ENCODE measurements around the gene DNAJC1.
A peak's percentile ranks its signal among the peaks of the same experiment; 100 is the strongest.

Gene DNAJC1

GRCh38 chr10:21810582-21811244 lies 192.8 kb downstream of the DNAJC1 start:
- peaks cover 34% of the 10 kb centered on the region for H3K4me1 ChIP-seq (ENCODE audit: control insufficient read depth, insufficient read depth, low read length)
- no peaks in the 10 kb centered on the region for H3K36me3 ChIP-seq (ENCODE audit: control insufficient read depth, insufficient read depth, low read length)
- H3K27ac ChIP-seq (ENCODE audit: low read depth, low read length) = peak overlapping the region; percentile 17
- no peak overlapping the region for H3K4me3 ChIP-seq (ENCODE audit: low read depth, low read length)
- H3K27me3 ChIP-seq (ENCODE audit: control insufficient read depth, insufficient read depth, low read length) = no peaks in the 10 kb centered on the region
- H3K9ac ChIP-seq (ENCODE audit: low read depth, low read length) = no peak overlapping the region
- no peaks in the 10 kb centered on the region for H3K9me3 ChIP-seq (ENCODE audit: control insufficient read depth, insufficient read depth, low read length)

GRCh38 chr10:21808550-21808949 lies 195.0 kb downstream of the DNAJC1 start:
- H3K4me3 ChIP-seq (ENCODE audit: low read depth, low read length) = no peak overlapping the region
- no peaks in the 10 kb centered on the region for H3K27me3 ChIP-seq (ENCODE audit: control insufficient read depth, insufficient read depth, low read length)
- H3K9ac ChIP-seq (ENCODE audit: low read depth, low read length) = no peak overlapping the region
- peaks cover 40% of the 10 kb centered on the region for H3K4me1 ChIP-seq (ENCODE audit: control insufficient read depth, insufficient read depth, low read length)
- H3K9me3 ChIP-seq (ENCODE audit: control insufficient read depth, insufficient read depth, low read length) = no peaks in the 10 kb centered on the region
- no peaks in the 10 kb centered on the region for H3K36me3 ChIP-seq (ENCODE audit: control insufficient read depth, insufficient read depth, low read length)
- H3K27ac ChIP-seq (ENCODE audit: low read depth, low read length) = peak overlapping the region; percentile 62

GRCh38 chr10:21807180-21807579 lies 196.3 kb downstream of the DNAJC1 start:
- no peaks in the 10 kb centered on the region for H3K27me3 ChIP-seq (ENCODE audit: control insufficient read depth, insufficient read depth, low read length)
- no peaks in the 10 kb centered on the region for H3K36me3 ChIP-seq (ENCODE audit: control insufficient read depth, insufficient read depth, low read length)
- no peak overlapping the region for H3K4me3 ChIP-seq (ENCODE audit: low read depth, low read length)
- no peaks in the 10 kb centered on the region for H3K9me3 ChIP-seq (ENCODE audit: control insufficient read depth, insufficient read depth, low read length)
- H3K27ac ChIP-seq (ENCODE audit: low read depth, low read length) = peak overlapping the region; percentile 71
- peaks cover 53% of the 10 kb centered on the region for H3K4me1 ChIP-seq (ENCODE audit: control insufficient read depth, insufficient read depth, low read length)
- H3K9ac ChIP-seq (ENCODE audit: low read depth, low read length) = no peak overlapping the region

GRCh38 chr10:21803374-21803773 lies 200.2 kb downstream of the DNAJC1 start:
- no peaks in the 10 kb centered on the region for H3K27me3 ChIP-seq (ENCODE audit: control insufficient read depth, insufficient read depth, low read length)
- H3K27ac ChIP-seq (ENCODE audit: low read depth, low read length) = no peak overlapping the region
- peaks cover 46% of the 10 kb centered on the region for H3K4me1 ChIP-seq (ENCODE audit: control insufficient read depth, insufficient read depth, low read length)
- H3K9ac ChIP-seq (ENCODE audit: low read depth, low read length) = no peak overlapping the region
- H3K4me3 ChIP-seq (ENCODE audit: low read depth, low read length) = no peak overlapping the region
- no peaks in the 10 kb centered on the region; the same call in 1 of the 2 replicates for H3K9me3 ChIP-seq (ENCODE audit: control insufficient read depth, insufficient read depth, low read length)
- H3K36me3 ChIP-seq (ENCODE audit: control insufficient read depth, insufficient read depth, low read length) = no peaks in the 10 kb centered on the region

- Histone ChIP-seq H3K4me3 (ENCODE audit: low read depth, low read length) (no peak overlapping the region), H3K36me3 (ENCODE audit: control insufficient read depth, insufficient read depth, low read length) (no peaks in the 10 kb centered on the region), H3K27ac (ENCODE audit: low read depth, low read length) (no peak overlapping the region), H3K9me3 (ENCODE audit: control insufficient read depth, insufficient read depth, low read length) (no peaks in the 10 kb centered on the region; the same call in 1 of the 2 replicates), H3K27me3 (ENCODE audit: control insufficient read depth, insufficient read depth, low read length) (no peaks in the 10 kb centered on the region), H3K9ac (ENCODE audit: low read depth, low read length) (no peak overlapping the region), H3K4me1 (ENCODE audit: control insufficient read depth, insufficient read depth, low read length) (peaks cover 33% of the 10 kb centered on the region)
Observed at GRCh38 chr10:21801609-21802008, 201.9 kb downstream of the DNAJC1 start.

- Histone ChIP-seq H3K4me3 (ENCODE audit: low read depth, low read length) (no peak overlapping the region), H3K36me3 (ENCODE audit: control insufficient read depth, insufficient read depth, low read length) (no peaks in the 10 kb centered on the region), H3K27ac (ENCODE audit: low read depth, low read length) (no peak overlapping the region), H3K9ac (ENCODE audit: low read depth, low read length) (no peak overlapping the region), H3K4me1 (ENCODE audit: control insufficient read depth, insufficient read depth, low read length) (peaks cover 14% of the 10 kb centered on the region), H3K27me3 (ENCODE audit: control insufficient read depth, insufficient read depth, low read length) (no peaks in the 10 kb centered on the region), H3K9me3 (ENCODE audit: control insufficient read depth, insufficient read depth, low read length) (no peaks in the 10 kb centered on the region; the same call in 1 of the 2 replicates)
Observed at GRCh38 chr10:21797984-21798765, 205.4 kb downstream of the DNAJC1 start.

GRCh38 chr10:21797533-21797932 lies 206.0 kb downstream of the DNAJC1 start:
- H3K9ac ChIP-seq (ENCODE audit: low read depth, low read length) = no peak overlapping the region
- no peaks in the 10 kb centered on the region for H3K27me3 ChIP-seq (ENCODE audit: control insufficient read depth, insufficient read depth, low read length)
- no peak overlapping the region for H3K4me3 ChIP-seq (ENCODE audit: low read depth, low read length)
- peaks cover 7% of the 10 kb centered on the region for H3K4me1 ChIP-seq (ENCODE audit: control insufficient read depth, insufficient read depth, low read length)
- no peaks in the 10 kb centered on the region for H3K36me3 ChIP-seq (ENCODE audit: control insufficient read depth, insufficient read depth, low read length)
- no peaks in the 10 kb centered on the region; the same call in 1 of the 2 replicates for H3K9me3 ChIP-seq (ENCODE audit: control insufficient read depth, insufficient read depth, low read length)
- H3K27ac ChIP-seq (ENCODE audit: low read depth, low read length) = no peak overlapping the region

GRCh38 chr10:21791276-21791675 lies 212.3 kb downstream of the DNAJC1 start:
- no peak overlapping the region for H3K4me3 ChIP-seq (ENCODE audit: low read depth, low read length)
- H3K27me3 ChIP-seq (ENCODE audit: control insufficient read depth, insufficient read depth, low read length) = no peaks in the 10 kb centered on the region
- H3K27ac ChIP-seq (ENCODE audit: low read depth, low read length) = no peak overlapping the region
- no peak overlapping the region for H3K9ac ChIP-seq (ENCODE audit: low read depth, low read length)
- H3K4me1 ChIP-seq (ENCODE audit: control insufficient read depth, insufficient read depth, low read length) = no peaks in the 10 kb centered on the region
- H3K9me3 ChIP-seq (ENCODE audit: control insufficient read depth, insufficient read depth, low read length) = no peaks in the 10 kb centered on the region
- H3K36me3 ChIP-seq (ENCODE audit: control insufficient read depth, insufficient read depth, low read length) = no peaks in the 10 kb centered on the region

- Histone ChIP-seq H3K27me3 (ENCODE audit: control insufficient read depth, insufficient read depth, low read length) (no peaks in the 10 kb centered on the region), H3K9me3 (ENCODE audit: control insufficient read depth, insufficient read depth, low read length) (peaks cover 5% of the 10 kb centered on the region; the same call in 1 of the 2 replicates), H3K4me3 (ENCODE audit: low read depth, low read length) (no peak overlapping the region), H3K36me3 (ENCODE audit: control insufficient read depth, insufficient read depth, low read length) (no peaks in the 10 kb centered on the region), H3K27ac (ENCODE audit: low read depth, low read length) (no peak overlapping the region), H3K4me1 (ENCODE audit: control insufficient read depth, insufficient read depth, low read length) (no peaks in the 10 kb centered on the region), H3K9ac (ENCODE audit: low read depth, low read length) (no peak overlapping the region)
Observed at GRCh38 chr10:21776883-21777282, 226.6 kb downstream of the DNAJC1 start.

GRCh38 chr10:21771219-21771618 lies 232.3 kb downstream of the DNAJC1 start:
- no peaks in the 10 kb centered on the region for H3K27me3 ChIP-seq (ENCODE audit: control insufficient read depth, insufficient read depth, low read length)

GRCh38 chr10:21769041-21769440 lies 234.5 kb downstream of the DNAJC1 start:
- Histone ChIP-seq H3K9ac (ENCODE audit: low read depth, low read length) (no peak overlapping the region), H3K4me1 (ENCODE audit: control insufficient read depth, insufficient read depth, low read length) (no peaks in the 10 kb centered on the region), H3K27ac (ENCODE audit: low read depth, low read length) (no peak overlapping the region), H3K36me3 (ENCODE audit: control insufficient read depth, insufficient read depth, low read length) (no peaks in the 10 kb centered on the region), H3K4me3 (ENCODE audit: low read depth, low read length) (no peak overlapping the region), H3K27me3 (ENCODE audit: control insufficient read depth, insufficient read depth, low read length) (no peaks in the 10 kb centered on the region), H3K9me3 (ENCODE audit: control insufficient read depth, insufficient read depth, low read length) (no peaks in the 10 kb centered on the region)

More at GRCh38 chr10:21771219-21771618, 232.3 kb downstream of the DNAJC1 start:
- Histone ChIP-seq H3K4me3 (ENCODE audit: low read depth, low read length) (no peak overlapping the region), H3K9me3 (ENCODE audit: control insufficient read depth, insufficient read depth, low read length) (no peaks in the 10 kb centered on the region), H3K27ac (ENCODE audit: low read depth, low read length) (no peak overlapping the region), H3K36me3 (ENCODE audit: control insufficient read depth, insufficient read depth, low read length) (no peaks in the 10 kb centered on the region), H3K4me1 (ENCODE audit: control insufficient read depth, insufficient read depth, low read length) (no peaks in the 10 kb centered on the region), H3K9ac (ENCODE audit: low read depth, low read length) (no peak overlapping the region)

Data from HUES48 (cell line).